ENCODE measurements around the gene NT5DC2. TPM values are rescaled to one million over a fixed set of nuclear protein-coding genes. Genes with fewer than 3 reads are reported as not detected.

Gene NT5DC2
- total RNA-seq, 1 donor from 2014 or later: 39.7 TPM

- peaks cover 51% of the 10 kb centered on the region for H3K4me1 ChIP-seq
- peak; percentile 95 for ATAC-seq
- intact Hi-C loops (cut with DNase I): no loop called here
- H3K9me3 ChIP-seq: no peaks in the 10 kb centered on the region
- H3K27me3 ChIP-seq: no peaks in the 10 kb centered on the region
- peak; percentile 99 for DNase-seq
- TF ChIP-seq, protein P1, sequence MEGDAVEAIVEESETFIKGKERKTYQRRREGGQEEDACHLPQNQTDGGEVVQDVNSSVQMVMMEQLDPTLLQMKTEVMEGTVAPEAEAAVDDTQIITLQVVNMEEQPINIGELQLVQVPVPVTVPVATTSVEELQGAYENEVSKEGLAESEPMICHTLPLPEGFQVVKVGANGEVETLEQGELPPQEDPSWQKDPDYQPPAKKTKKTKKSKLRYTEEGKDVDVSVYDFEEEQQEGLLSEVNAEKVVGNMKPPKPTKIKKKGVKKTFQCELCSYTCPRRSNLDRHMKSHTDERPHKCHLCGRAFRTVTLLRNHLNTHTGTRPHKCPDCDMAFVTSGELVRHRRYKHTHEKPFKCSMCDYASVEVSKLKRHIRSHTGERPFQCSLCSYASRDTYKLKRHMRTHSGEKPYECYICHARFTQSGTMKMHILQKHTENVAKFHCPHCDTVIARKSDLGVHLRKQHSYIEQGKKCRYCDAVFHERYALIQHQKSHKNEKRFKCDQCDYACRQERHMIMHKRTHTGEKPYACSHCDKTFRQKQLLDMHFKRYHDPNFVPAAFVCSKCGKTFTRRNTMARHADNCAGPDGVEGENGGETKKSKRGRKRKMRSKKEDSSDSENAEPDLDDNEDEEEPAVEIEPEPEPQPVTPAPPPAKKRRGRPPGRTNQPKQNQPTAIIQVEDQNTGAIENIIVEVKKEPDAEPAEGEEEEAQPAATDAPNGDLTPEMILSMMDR (IDR thresholded peaks at IDR 0.05): peak; percentile 31
- peak within 1 kb of the TSS; percentile 89 for H3K4me3 ChIP-seq
- H3K27ac ChIP-seq: peak within 1 kb of the TSS; percentile 93
- peaks cover 13% of the 10 kb centered on the region for H3K36me3 ChIP-seq
Measured at GRCh38 chr3:52536369-52537164, 2.9 kb upstream of the NT5DC2 start, which contains the start of gene UQCC5. UQCC5 (plus strand) TSS chr3:52536605; CDS start chr3:52536756, 151 bp downstream.

DNA sequence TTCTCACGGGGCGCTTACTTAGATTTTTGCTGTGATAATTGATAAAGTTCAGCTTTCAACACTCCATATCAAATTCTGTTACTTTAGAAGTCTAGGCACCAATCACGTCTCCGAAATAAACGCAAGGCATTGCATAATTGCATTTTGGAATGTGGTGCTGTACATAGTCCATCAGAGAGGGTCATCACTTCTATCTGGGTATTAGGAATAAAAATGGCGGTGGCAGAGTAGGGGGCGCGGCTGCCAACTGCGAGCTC is 2.4 kb upstream of the NT5DC2 start:
- intact Hi-C loops (cut with DNase I): no loop called here
- TF ChIP-seq, protein P1 (IDR thresholded peaks at IDR 0.05): no peak
- H3K9me3 ChIP-seq: no peaks in the 10 kb centered on the region
- no peaks in the 10 kb centered on the region for H3K27me3 ChIP-seq
- H3K36me3 ChIP-seq: peaks cover 10% of the 10 kb centered on the region
- ATAC-seq: no peak
- H3K4me1 ChIP-seq: peaks cover 51% of the 10 kb centered on the region
- H3K27ac ChIP-seq: no peak overlapping the region
- H3K4me3 ChIP-seq: peak overlapping the region; percentile 89
- no peak for DNase-seq

- Histone ChIP-seq H3K36me3 (peaks cover 5% of the 10 kb centered on the region), H3K27me3 (no peaks in the 10 kb centered on the region), H3K4me1 (peaks cover 53% of the 10 kb centered on the region), H3K4me3 (peak overlapping the region; percentile 89), H3K27ac (no peak overlapping the region), H3K9me3 (no peaks in the 10 kb centered on the region)
- DNase-seq (no peak), ATAC-seq (no peak)
- TF ChIP-seq, protein P1 (IDR thresholded peaks at IDR 0.05): no peak
- intact Hi-C loops (cut with DNase I): no loop called here
Measured at GRCh38 chr3:52535411-52536111, 1.9 kb upstream of the NT5DC2 start.

GRCh38 chr3:52534281-52535183 is 875 bp upstream of the NT5DC2 start:
- no peaks in the 10 kb centered on the region for H3K9me3 ChIP-seq

More at GRCh38 chr3:52534281-52535183, 875 bp upstream of the NT5DC2 start:
- intact Hi-C loops (cut with DNase I): no loop called here
- Histone ChIP-seq H3K4me3 (peak overlapping the region; percentile 65), H3K36me3 (no peaks in the 10 kb centered on the region), H3K4me1 (peaks cover 59% of the 10 kb centered on the region), H3K27me3 (no peaks in the 10 kb centered on the region), H3K27ac (peak overlapping the region; percentile 58)
- TF ChIP-seq, protein P1 (IDR thresholded peaks at IDR 0.05): no peak
- ATAC-seq: no peak
- DNase-seq: no peak

Data from upper lobe of right lung (tissue), 1 donor.